GM19397 (cell line): Measurements from ENCODE around the gene KRTAP5-10.
"Not testable (repeated sequence)": the region's sequence is repeated elsewhere in the genome, so short reads cannot be mapped to it uniquely, and the experiment has no call there.

Source experiments
- ATAC-seq: cut with Tn5 transposase; IDR thresholded peaks from one replicate; pipeline ENCODE4 v1.9.1; 2021; ENCODE audit warnings: mild to moderate bottlenecking, moderate library complexity; ENCODE audit not compliant: unreplicated experiment

KRTAP5-10 gene, protein sequence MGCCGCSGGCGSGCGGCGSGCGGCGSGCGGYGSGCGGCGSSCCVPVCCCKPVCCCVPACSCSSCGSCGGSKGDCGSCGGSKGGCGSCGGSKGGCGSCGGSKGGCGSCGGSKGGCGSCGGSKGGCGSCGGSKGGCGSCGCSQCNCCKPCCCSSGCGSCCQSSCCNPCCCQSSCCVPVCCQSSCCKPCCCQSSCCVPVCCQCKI

DNA sequence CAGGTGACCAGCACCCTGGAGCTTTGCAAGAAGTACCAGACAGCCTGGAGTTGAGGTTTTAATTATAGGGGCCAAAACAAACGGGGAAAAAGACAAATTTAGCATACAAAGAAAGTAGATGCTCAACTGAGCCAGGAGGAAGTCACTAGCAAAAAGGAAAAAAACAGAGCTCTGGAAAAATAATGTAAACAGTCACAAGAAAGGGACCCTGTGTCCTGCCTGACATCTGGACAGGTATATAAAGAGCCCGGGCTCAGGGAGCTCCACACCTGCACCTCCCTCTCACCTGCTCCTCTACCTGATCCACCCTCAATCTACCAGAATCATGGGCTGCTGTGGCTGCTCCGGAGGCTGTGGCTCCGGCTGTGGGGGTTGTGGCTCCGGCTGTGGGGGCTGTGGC, at the start of gene KRTAP5-10:
TSS of gene KRTAP5-10 (plus strand) at position 301 of the 400 bp plus-strand sequence. CDS start at position 326, 25 bp downstream.
- ATAC-seq: no peak

DNA sequence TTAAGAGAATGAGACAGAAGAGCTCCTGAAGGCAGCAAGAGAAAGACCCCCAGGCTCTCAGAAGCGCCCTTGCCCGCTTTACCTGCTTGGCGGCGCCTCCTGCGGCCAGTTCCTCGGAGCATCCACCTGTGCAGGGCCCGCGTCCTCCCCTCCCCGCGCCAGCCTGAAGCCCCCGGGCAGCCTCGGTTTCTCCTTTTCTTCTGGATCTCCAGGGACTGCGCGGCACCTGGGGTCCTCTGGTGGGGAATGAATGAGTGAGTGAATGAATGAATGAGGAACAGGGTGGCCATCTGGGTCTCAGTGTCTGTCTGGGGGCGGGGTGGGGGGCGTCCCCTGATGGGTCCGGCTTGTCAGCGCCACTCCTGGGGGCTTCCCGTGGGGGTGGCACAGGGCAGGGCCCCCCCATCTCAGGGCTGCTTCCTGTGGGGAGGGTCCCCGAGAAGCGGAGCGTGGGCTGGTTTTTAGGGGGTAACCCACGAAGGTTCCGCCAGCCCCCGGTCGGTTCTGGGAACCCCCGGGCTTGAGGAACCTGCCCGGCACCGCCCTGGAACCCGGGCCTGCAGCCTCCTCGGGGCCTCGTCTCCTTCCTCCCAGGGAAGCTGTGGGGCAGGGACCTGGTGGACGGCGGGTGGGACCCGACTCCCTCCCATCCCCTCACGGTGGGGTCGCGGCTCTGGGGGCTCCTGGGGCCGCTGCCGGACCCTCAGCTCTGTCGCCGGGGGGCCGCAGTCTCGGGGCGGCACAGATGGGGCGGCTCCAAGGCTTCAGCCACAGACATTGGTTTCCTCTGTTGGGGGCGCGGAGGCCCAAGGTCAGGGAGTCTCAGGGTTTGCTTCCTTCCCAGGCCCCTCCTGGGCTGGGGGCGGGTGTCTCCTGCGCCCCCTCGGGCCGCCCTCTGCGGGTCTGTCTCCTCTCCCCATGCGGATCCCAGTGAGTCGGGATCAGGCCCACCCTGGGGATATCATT, 46.6 kb upstream of the KRTAP5-10 start:
- no peak for ATAC-seq

DNA sequence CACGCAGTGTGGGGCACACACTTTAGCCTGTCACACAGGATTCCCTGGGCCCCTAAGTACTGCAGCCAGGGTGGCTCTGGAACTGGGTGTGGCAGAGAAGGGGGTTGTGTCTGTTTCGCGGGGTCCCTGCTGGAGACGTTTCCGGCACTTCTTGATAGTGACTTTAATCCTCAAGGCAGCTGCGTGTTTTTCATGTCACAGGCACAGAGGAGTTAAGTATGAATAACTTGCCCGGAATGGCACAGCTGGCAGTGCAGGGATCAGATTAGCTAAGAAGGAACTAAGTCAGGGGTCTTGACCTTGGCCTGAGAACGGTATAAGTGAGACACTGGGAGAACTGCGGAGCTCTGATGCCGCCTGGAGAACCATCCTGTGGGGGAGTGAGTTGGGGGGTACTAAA, 45.8 kb upstream of the KRTAP5-10 start:
- ATAC-seq: no peak

DNA sequence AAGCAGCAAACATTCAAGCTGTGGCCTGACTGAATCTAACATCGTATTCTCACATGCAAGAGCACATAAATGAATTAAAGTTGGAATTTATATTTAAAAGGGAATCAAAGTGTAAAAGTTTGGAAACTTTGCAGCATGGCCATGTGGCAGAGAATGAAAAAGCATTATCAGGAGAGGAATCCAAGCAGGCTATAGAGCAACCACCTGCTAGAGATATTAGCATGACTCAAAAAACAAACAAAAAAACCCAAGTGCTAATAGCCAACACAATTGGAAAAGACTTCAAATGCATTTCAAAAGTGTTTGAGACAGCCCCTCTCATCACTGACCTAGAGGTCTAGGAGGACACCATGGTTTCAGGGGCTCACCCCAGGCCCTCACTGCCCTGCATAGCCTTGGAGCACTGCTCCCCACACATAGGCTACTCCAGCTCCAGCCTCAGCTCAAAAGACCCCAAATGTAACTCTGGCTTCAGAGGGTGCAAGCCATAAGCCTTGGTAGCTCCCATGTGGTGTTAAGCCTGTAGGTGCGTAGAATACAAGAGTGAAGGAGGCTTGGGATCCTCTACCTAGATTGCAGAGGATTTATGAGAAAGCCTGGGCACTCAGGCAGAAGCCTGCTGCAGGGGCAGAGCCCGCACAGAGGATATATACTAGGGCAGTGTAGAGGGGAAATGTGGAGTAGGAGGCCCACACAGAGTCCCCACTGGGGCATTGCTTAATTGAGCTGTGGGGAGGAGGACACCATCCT, 40.0 kb upstream of the KRTAP5-10 start:
- no peak for ATAC-seq

DNA sequence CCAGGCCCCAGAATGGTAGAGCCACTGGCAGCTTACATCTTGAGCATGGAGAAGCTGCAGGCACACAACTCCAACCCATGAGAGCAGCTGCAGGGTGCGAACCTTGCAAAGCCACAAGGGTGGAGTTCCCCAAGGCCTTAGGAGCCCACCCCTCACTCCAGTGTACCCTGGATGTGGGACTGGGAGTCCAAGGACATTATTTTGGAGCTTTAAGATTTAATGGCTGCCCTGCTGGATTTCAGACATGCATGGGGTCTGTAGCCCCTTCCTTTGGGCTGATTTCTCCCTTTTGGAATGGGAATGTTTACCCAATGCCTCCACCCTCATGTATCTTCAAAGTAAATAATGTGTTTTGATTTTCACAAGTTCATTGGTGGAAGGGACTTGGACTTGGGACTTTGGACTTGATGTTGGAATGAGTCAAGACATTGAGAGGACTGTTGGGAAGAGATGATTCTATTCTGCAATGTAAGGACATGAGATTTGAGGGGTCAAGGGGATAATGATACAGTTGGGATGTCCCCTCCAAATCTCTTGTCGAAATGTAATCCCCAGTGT, 39.3 kb upstream of the KRTAP5-10 start:
- ATAC-seq: no peak

DNA sequence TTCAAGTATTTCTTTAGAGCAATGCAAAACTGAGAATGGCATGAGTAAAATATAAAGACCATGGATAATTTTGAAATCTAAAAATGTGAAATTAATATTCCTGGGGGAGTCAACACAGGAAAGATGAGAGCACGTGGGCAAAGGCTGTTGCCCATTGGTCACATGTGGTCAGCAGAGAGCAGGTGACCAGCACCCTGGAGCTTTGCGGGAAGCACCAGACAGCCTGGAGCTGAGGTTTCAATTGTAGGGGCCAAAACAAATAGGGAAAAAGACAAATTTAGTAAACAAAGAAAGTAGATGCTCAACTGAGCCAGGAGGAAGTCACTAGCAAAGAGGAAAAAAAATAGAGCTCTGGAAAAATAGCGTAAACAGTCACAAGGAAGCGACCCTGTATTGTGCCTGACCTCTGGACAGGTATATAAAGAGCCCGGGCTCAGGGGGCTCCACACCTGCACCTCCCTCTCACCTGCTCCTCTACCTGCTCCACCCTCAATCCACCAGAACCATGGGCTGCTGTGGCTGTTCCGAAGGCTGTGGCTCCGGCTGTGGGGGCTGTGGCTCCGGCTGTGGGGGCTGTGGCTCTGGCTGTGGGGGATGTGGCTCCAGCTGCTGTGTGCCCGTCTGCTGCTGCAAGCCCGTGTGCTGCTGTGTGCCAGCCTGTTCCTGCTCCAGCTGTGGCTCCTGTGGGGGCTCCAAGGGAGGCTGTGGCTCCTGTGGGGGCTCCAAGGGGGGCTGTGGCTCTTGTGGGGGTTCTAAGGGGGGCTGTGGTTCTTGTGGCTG, 38.4 kb upstream of the KRTAP5-10 start, which contains the start of gene KRTAP5-7:
TSS of gene KRTAP5-7 (plus strand) at position 472 of the 780 bp plus-strand sequence. CDS start at position 506, 34 bp downstream.
- not testable (repeated sequence) for ATAC-seq

DNA sequence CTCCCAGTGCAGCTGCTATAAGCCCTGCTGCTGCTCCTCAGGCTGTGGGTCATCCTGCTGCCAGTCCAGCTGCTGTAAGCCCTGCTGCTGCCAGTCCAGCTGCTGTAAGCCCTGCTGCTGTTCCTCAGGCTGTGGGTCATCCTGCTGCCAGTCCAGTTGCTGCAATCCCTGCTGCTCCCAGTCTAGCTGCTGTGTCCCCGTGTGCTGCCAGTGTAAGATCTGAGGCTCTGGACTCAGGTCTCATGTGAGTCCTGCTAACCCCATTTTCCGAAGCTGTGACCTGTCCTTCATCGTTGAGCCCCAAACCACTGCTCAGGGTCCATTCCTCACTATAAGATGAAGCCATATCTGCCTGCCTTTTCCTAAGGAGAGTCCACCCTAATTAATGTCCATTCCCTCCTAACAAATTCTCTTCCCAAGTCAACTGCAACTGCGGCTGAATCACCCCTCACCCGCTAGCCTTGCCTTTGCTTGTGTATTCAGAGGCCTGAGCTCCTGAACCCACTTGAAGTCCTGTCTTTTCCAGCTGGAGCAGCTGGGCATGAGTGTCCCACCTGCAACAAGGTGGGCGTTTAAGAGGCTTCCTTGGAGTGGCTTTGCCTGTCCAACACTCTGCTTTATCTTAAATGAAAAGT, 37.7 kb upstream of the KRTAP5-10 start:
- no peak for ATAC-seq

DNA sequence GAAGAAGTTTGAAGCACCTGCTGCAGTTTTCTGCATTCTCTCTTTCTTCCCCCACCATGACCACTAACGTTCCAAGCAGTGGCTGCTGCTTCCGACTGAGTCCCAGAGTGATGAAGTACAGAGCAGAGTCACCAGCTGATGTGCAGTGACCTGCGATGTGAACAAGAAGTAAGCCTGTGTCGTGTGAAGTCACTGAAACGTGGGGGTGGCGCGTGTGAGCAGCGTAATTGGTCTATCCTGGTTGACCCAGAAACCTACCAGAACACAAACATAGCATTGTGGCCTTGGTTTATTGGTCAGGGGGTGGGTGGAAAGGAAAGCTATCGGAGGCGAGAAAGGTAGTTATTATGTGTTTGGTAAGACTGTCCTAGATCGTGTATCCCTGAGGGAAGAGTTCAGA, 34.8 kb upstream of the KRTAP5-10 start:
- ATAC-seq: no peak

DNA sequence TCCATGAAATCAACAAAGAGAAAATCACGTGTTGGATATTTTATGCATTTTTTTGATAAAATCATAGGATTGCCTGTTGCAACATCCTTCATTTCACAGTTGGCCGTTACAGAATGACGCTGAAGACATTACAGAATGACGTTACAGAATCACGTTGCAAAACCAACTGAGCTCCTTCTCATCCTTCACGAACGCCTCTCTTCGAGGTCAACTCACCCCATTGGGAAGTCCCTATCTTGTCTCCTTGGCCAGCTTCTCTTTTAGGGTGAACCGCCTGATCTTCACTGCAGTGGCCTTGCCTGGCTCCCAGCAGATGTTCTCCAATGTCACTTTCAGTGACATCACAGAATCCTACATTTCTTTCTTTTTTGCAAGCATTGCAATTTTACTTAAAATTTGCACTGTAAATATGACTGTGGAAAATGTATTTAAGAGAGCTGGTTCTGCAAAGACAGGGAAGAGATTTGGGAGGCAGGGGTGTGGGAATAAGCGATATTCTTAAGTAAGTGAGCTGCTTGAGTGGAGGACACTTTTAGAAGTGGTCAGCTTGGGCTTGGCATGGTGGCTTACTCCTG, 33.2 kb upstream of the KRTAP5-10 start:
- no peak for ATAC-seq

DNA sequence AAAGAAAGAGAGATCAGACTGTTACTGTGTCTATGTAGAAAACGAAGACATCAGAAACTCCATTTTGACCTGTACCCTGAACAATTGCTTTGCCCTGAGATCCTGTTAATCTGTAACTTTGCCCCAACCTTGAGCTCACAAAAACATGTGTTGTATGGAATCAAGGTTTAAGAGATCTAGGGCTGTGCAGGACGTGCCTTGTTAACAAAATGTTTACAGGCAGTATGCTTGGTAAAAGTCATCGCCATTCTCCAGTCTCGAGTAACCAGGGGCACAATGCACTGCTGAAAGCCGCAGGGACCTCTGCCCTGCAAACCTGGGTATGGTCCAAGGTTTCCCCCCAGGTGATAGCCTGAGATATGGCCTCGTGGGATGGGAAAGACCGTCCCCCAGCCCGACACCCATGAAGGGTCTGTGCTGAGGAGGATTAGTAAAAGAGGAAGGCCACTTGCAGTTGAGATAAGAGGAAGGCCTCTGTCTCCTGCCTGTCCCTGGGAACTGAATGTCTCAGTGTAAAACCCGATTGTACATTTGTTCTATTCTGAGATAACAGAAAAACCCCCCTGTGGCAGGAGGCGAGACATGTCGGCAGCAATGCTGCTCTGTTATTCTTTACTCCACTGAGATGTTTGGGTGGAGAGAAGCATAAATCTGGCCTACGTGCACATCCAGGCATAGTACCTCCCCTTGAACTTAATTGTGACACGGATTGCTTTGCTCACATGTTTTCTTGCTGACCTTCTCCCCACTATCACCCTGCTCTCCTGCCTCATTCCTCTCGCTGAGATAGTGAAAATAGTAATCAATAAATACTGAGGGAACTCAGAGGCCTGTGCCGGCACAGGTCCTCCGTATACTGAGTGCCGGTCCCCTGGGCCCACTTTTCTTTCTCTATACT, 30.4 kb upstream of the KRTAP5-10 start:
- not testable (repeated sequence) for ATAC-seq

DNA sequence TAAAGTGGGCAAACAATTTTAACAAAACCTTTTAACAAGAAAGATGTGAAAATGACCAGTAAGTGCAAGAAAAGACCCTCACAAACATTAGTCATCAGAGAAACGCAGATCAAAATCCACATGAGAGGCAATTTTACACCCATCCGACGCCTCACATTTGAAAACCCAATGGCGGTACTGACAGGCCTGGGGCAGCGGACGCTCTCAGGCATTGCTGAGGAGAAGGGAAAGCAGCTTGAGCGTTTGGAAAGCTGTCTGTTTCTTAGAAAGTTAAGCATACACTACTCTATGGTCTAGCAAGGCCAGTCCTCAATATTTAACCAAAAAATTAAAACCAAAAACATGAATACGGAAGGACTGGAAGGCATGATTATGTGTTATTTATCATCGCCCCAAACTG, 29.5 kb upstream of the KRTAP5-10 start:
- ATAC-seq: no peak

DNA sequence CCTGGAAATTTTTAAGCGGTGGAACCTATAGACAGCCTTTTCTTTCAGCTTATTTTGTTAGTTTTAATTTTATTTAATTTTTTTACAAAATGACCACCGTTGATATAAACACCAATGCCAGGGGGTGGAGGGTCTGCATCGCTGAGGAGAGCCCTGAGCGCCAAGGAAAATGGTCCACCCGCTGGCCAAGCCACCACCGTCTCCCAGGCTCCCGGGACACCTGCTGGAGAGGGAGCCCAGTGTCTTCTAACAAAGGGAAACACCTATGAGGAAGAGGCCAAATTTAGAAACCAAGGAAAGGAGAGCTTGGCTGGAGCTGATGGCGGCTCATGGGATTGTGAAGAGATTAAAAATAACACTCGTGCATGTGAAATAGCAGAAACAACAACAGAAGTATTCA, 27.8 kb upstream of the KRTAP5-10 start:
- no peak for ATAC-seq

DNA sequence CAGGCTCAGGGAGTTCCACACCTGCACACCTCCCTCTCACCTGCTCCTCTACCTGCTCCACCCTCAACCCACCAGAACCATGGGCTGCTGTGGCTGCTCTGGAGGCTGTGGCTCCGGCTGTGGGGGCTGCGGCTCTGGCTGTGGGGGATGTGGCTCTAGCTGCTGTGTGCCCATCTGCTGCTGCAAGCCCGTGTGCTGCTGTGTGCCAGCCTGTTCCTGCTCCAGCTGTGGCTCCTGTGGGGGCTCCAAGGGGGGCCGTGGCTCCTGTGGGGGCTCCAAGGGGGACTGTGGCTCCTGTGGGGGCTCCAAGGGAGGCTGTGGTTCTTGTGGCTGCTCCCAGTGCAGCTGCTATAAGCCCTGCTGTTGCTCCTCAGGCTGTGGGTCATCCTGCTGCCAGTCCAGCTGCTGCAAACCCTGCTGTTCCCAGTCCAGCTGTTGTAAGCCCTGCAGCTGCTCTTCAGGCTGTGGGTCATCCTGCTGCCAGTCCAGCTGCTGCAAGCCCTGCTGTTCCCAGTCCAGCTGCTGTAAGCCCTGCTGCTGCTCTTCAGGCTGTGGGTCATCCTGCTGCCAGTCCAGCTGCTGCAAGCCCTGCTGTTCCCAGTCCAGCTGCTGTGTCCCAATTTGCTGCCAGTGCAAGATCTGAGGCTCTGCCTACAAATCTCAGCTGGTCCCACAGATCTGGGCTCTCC, 27.2 kb upstream of the KRTAP5-10 start, which contains the start of gene KRTAP5-8:
TSS of gene KRTAP5-8 (plus strand) at position 49 of the 689 bp plus-strand sequence. CDS start at position 80, 31 bp downstream.
- not testable (repeated sequence) for ATAC-seq

DNA sequence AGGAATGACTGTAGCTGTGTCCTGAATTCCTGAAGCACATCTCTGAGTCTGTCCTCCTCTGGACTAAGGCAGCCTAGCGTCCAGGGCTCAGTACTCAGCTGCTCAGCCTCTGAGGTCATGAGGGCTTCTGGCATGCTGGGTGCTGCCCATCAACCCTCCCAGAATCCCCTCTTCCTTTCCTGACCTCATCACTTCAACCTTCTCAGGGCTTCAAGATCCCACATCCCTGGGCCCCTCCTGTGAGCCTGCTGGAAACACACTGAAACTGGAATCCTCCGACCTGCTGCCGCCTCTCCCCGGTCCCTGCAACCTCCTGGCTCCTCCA, 26.7 kb upstream of the KRTAP5-10 start:
- ATAC-seq: no peak

DNA sequence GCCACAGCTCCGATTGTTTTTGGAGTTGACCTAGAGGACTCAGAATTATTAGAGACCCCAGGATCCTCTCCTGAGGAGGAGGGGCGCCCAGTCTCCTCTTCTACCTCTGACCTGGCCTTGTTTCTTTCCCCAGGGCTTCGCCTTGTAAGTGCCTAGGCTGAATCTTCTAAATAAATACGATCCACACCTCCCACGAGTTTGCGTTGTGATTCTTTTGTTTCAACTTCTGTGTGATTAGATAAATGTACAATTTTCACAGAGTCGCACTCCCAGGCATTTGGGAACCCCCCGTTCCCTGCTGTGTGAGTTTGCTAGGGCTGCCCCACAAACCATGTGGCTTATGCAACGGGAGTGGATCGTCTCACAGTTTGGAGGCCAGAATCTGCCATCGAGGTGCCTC, 26.3 kb upstream of the KRTAP5-10 start:
- ATAC-seq: no peak

DNA sequence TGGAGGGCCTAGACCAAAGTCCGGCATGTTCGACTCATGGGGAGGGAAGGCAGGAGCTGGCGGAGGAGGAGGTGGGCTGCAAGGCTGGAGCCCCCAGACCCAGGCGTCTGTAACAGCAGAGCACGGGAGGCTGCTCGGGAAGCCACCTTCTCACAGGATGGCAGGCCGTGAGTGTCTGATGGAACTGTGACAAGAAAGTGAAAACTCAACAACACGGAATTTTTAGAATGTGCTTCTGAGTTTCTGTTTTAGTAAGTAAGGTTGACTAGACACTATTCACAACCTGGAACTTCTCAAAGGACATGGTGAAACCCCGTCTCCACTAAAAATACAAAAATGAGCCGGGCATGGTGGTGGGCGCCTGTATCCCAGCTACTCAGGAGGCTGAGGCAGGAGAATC, 25.4 kb upstream of the KRTAP5-10 start:
- not testable (repeated sequence) for ATAC-seq

DNA sequence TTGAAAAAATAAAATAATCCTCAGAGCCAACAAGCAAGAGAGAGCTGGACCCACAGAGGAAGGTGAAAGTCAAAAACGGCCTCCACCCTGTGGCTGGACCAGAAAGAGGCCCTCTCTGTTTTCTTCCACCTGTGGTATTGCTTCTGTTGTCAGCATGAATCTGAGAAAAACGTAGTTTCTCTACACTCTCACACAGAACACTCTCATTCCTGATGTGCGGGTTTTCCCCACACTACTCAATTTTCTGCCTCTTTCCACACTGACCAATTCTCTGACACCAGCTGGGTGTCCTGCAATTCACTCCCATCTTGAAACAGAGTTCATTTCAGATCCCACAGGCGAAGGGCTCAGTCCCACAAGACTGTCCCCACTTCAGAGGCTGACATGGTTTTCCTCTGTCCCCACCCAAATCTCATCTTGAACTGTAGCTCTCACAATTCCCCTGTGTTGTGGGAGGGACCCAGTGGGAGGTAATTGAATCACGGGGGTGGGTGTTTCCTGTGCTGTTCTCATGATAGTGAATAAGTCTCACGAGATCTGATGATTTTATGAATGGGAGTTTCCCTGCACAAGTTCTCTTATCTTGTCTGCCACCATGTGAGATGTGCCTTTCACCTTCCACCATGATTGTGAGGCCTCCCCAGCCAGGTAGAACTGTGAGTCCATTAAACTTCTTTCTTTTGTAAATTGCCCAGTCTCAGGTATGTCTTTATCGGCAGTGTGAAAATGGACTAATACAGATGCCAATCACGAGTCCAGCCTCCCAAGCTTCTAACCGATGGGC, 24.6 kb upstream of the KRTAP5-10 start:
- not testable (repeated sequence) for ATAC-seq
